Endothelial cell of umbilical vein (primary cell): Measurements from ENCODE around the gene AXDND1. TPM values are rescaled to one million over a fixed set of nuclear protein-coding genes. Genes with fewer than 3 reads are reported as not detected.

Experiments
- BruUV-seq: library from RNA; stranded (reverse); fragments of 400-500 nt; replicated peaks from 2 replicates; lab custom pipeline; 2021; lab: Mats Ljungman, UMichigan
- CTCF ChIA-PET: fragments of 300-600, 350-600 bp; sonication (Branson Sonifier 250); formaldehyde crosslinking; loops from one replicate; lab custom pipeline; 2021; ENCODE audit warnings: antibody characterized with exemption, inconsistent platforms; lab: Charles Lee
- POLR2A ChIA-PET: fragments of 300-600, 350-600 bp; sonication (Branson Sonifier 250); formaldehyde crosslinking; loops from one replicate; lab custom pipeline; 2021; ENCODE audit warnings: antibody characterized with exemption, inconsistent platforms; lab: Charles Lee
- DNase-seq: peaks from one replicate; pipeline ENCODE4 v3.0.0-alpha.2; 2011; ENCODE audit warnings: low read depth, low spot score
- FAIRE-seq: peaks from 2 replicates; lab custom pipeline; 2011; peaks lifted over from hg19 to GRCh38; lab: Jason Lieb, UNC
- H2AFZ ChIP-seq: 2 replicates; pipeline ENCODE4 v1.6.0; 2012; ENCODE audit warnings: low read depth, low read length, control low read depth, inconsistent platforms
- H3K27ac ChIP-seq: 2 replicates; pipeline ENCODE4 v1.5.1; 2011; ENCODE audit warnings: low read depth, mild to moderate bottlenecking, control low read depth, low read length, moderate library complexity; ENCODE audit not compliant: insufficient read depth
- H3K27me3 ChIP-seq, 2 experiments: 2 replicates each; pipeline versions ENCODE4 v1.6.0 to v1.6.1; 2011; ENCODE audit warnings: low read length in 2 of 2, mixed read lengths in 1 of 2; ENCODE audit not compliant: control insufficient read depth in 2 of 2, insufficient read depth in 2 of 2
- H3K36me3 ChIP-seq, 2 experiments: 2 replicates in 1 of 2; 3 replicates in 1 of 2; pipeline ENCODE4 v1.5.1; 2011; ENCODE audit warnings: low read length in 2 of 2, mild to moderate bottlenecking in 1 of 2, moderate library complexity in 1 of 2; ENCODE audit not compliant: control insufficient read depth in 2 of 2, insufficient read depth in 2 of 2; ENCODE audit errors: extremely low read depth in 1 of 2
- H3K4me1 ChIP-seq: 3 replicates; pipeline ENCODE4 v1.5.1; 2011; ENCODE audit warnings: mild to moderate bottlenecking, low read length; ENCODE audit not compliant: control insufficient read depth, insufficient read depth; ENCODE audit errors: extremely low read depth
- H3K4me2 ChIP-seq: 2 replicates; pipeline ENCODE4 v1.6.1; 2011; ENCODE audit warnings: low read length, control low read depth, mixed read lengths; ENCODE audit not compliant: insufficient read depth
- H3K4me3 ChIP-seq, 3 experiments: fragments of 200-600 bp in 1 of 3; sonication (generic), shearing (Covaris generic) in 1 of 3; replicated peaks in 1 of 3; 2 replicates each; pipeline ENCODE4 v1.5.1; 2011 to 2016; ENCODE audit warnings: control low read depth in 3 of 3, low read length in 3 of 3, mild to moderate bottlenecking in 2 of 3, inconsistent platforms in 1 of 3, low read depth in 1 of 3, moderate library complexity in 1 of 3; ENCODE audit not compliant: insufficient read depth in 1 of 3
- H3K79me2 ChIP-seq: 2 replicates; pipeline ENCODE4 v1.6.0; 2012; ENCODE audit warnings: low read length, inconsistent platforms; ENCODE audit not compliant: control insufficient read depth, insufficient read depth
- H3K9ac ChIP-seq: replicated peaks from 2 replicates; pipeline ENCODE3; 2011; ENCODE audit warnings: low read length, control low read depth; ENCODE audit not compliant: insufficient read depth; ENCODE audit errors: extremely low read depth
- H3K9me1 ChIP-seq: replicated peaks from 3 replicates; pipeline ENCODE4 v1.6.0; 2011; ENCODE audit warnings: mild to moderate bottlenecking, low read length; ENCODE audit not compliant: control insufficient read depth, insufficient read depth; ENCODE audit errors: extremely low read depth
- H3K9me3 ChIP-seq: replicated peaks from 2 replicates; pipeline ENCODE4 v1.5.1; 2012; ENCODE audit warnings: low read length, inconsistent platforms; ENCODE audit not compliant: control insufficient read depth, insufficient read depth
- H4K20me1 ChIP-seq: replicated peaks from 2 replicates; pipeline ENCODE3; 2011; ENCODE audit warnings: mild to moderate bottlenecking, low read length; ENCODE audit not compliant: control insufficient read depth, insufficient read depth; ENCODE audit errors: extremely low read depth
- EZH2 ChIP-seq: IDR thresholded peaks from 2 replicates; pipeline ENCODE4 v1.6.1; 2012; ENCODE audit warnings: borderline replicate concordance, low read depth, mild to moderate bottlenecking, moderate library complexity, low read length, inconsistent platforms; ENCODE audit not compliant: severe bottlenecking
- FOS ChIP-seq: IDR thresholded peaks from 2 replicates; pipeline ENCODE4 v1.6.1; 2011; ENCODE audit warnings: mild to moderate bottlenecking, low read length, moderate library complexity, borderline replicate concordance; ENCODE audit not compliant: insufficient read depth
- GATA2 ChIP-seq: IDR thresholded peaks from 2 replicates; pipeline ENCODE4 v1.7.0; 2011; ENCODE audit warnings: low read depth, mild to moderate bottlenecking, moderate library complexity, mixed read lengths, low read length; ENCODE audit not compliant: insufficient read length, insufficient read depth
- JUN ChIP-seq: IDR thresholded peaks from 2 replicates; pipeline ENCODE4 v1.6.1; 2011; ENCODE audit warnings: borderline replicate concordance, low read depth; ENCODE audit not compliant: insufficient read length, insufficient read depth
- MYC ChIP-seq: IDR thresholded peaks from one replicate; pipeline ENCODE4 v1.6.1; 2011; ENCODE audit warnings: mild to moderate bottlenecking, low read depth, low read length
- POLR2A ChIP-seq: IDR thresholded peaks from 2 replicates; pipeline ENCODE4 v1.6.1; 2012; ENCODE audit warnings: low read depth, mild to moderate bottlenecking, control low read depth, low read length
- POLR2AphosphoS5 ChIP-seq: IDR thresholded peaks from 2 replicates; pipeline ENCODE4 v1.6.1; 2012; ENCODE audit warnings: low read depth, mild to moderate bottlenecking, control low read depth, low read length, moderate library complexity; ENCODE audit not compliant: insufficient read depth
- dilution Hi-C: fragments of 300-500 bp; cut with MboI; formaldehyde crosslinking; loops from one replicate; pipeline ENCODE4 v1.15.0; 2019; ENCODE audit warnings: low sequenced_read_pairs; ENCODE audit not compliant: extremely low pct_ligation_motif_present
- intact Hi-C: fragments of 100-400 bp; cut with micrococcal nuclease; formaldehyde crosslinking; loops from one replicate; pipeline ENCODE4 v1.10.0; 2022
- polyA plus RNA-seq, 4 experiments: library from polyadenylated mRNA; depleted of rRNA in 3 of 4; stranded (reverse) in 3 of 4; unstranded in 1 of 4; fragments of >200 nt; gene quantifications; 2 replicates each; pipeline versions ENCODE4 v1.2.1 to v1.2.3, GENCODE V29; 2011 to 2012; ENCODE audit warnings: missing spikeins in 1 of 4
- total RNA-seq: library from RNA; stranded (reverse); gene quantifications from 2 replicates; pipeline ENCODE4 v1.2.3, GENCODE V29; 2021
- TF ChIP-seq, protein P1 (sequence below), 2 donors: IDR thresholded peaks; 1 replicate in 1 of 2; 2 replicates in 1 of 2; pipeline ENCODE4 v1.5.1; 2011; ENCODE audit warnings: low read length in 2 of 2, mild to moderate bottlenecking in 2 of 2, moderate library complexity in 2 of 2, control low read depth in 1 of 2, inconsistent platforms in 1 of 2, low read depth in 1 of 2; ENCODE audit not compliant: insufficient read depth in 1 of 2; ENCODE audit errors: extremely low read depth in 1 of 2
- TF ChIP-seq, protein P2 (sequence below): IDR thresholded peaks from 2 replicates; pipeline ENCODE4 v1.6.1; 2011; ENCODE audit not compliant: insufficient read depth, insufficient read length

Gene AXDND1
- total and polyA plus RNA-seq, 2 donors (not counting 3 experiments of a cell fraction or from before 2014, with no cell fraction given): 0.17 TPM; not detected in 1

DNA sequence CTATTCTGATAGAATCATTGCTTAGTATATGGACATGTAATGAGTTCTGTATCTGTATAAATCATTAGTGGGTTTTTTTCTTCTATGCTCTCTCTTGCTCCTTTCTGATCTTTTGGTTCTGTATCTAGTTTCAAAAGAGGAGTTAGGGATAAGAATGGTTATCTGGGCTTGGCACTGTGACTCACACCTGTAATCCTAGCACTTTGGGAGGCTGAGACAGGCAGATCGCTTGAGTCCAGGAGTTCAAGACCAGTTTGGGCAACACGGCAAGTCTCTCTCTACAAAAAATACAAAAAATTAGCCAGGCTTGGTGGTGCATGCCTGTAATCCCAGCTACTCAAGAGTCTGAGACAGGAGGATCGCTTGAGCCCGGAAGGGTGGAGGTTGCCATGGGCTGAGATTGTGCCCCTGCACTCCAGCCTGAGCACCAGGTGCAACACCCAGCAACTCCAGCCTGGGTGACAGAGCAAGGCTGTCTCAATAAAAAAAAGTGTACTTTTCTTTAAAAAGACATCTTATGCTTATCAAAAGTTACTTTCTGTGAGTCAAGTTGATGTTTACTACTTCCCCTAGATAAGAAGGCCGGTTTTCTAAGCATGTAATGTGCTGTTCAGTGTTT, 27.7 kb upstream of the AXDND1 start:
- DNase-seq (no peak), FAIRE-seq (no peak)
- Histone ChIP-seq H3K36me3 (no peaks in the 10 kb centered on the region), H3K27me3 (no peaks in the 10 kb centered on the region), H3K4me3 (no peak overlapping the region), H2AFZ (no peak overlapping the region), H3K4me2 (no peak overlapping the region), H3K9me3 (no peaks in the 10 kb centered on the region), H3K4me1 (no peaks in the 10 kb centered on the region), H3K27ac (no peak overlapping the region), H3K9ac (no peak overlapping the region), H4K20me1 (no peaks in the 10 kb centered on the region), H3K79me2 (no peaks in the 10 kb centered on the region), H3K9me1 (no peaks in the 10 kb centered on the region)
- ChIA-PET POLR2A (no interaction called here), CTCF (no interaction called here)
- intact Hi-C loops (no loop called here), dilution Hi-C loops (no loop called here)
- TF ChIP-seq POLR2AphosphoS5 (no peak), JUN (no peak), MYC (no peak), POLR2A (no peak), FOS (no peak), EZH2 (no peak), GATA2 (no peak)
- TF ChIP-seq, protein P1, sequence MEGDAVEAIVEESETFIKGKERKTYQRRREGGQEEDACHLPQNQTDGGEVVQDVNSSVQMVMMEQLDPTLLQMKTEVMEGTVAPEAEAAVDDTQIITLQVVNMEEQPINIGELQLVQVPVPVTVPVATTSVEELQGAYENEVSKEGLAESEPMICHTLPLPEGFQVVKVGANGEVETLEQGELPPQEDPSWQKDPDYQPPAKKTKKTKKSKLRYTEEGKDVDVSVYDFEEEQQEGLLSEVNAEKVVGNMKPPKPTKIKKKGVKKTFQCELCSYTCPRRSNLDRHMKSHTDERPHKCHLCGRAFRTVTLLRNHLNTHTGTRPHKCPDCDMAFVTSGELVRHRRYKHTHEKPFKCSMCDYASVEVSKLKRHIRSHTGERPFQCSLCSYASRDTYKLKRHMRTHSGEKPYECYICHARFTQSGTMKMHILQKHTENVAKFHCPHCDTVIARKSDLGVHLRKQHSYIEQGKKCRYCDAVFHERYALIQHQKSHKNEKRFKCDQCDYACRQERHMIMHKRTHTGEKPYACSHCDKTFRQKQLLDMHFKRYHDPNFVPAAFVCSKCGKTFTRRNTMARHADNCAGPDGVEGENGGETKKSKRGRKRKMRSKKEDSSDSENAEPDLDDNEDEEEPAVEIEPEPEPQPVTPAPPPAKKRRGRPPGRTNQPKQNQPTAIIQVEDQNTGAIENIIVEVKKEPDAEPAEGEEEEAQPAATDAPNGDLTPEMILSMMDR (IDR thresholded peaks at IDR 0.05; ENCODE audit: extremely low read depth in 1 of 2, insufficient read depth in 1 of 2, low read depth in 1 of 2, low read length in 2 of 2): no peak
- TF ChIP-seq, protein P2, sequence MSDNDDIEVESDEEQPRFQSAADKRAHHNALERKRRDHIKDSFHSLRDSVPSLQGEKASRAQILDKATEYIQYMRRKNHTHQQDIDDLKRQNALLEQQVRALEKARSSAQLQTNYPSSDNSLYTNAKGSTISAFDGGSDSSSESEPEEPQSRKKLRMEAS: no peak
- BruUV-seq: no TSS peak
